Fibroblast of the aortic adventitia (primary cell): ENCODE measurements around the gene RBM46. TPM values are rescaled to one million over a fixed set of nuclear protein-coding genes. Genes with fewer than 3 reads are reported as not detected.
A peak's percentile ranks its signal among the peaks of the same experiment; 100 is the strongest.

ENCODE experiments used
- DNase-seq: peaks from one replicate; pipeline ENCODE4 v3.0.0-alpha.2; 2010; ENCODE audit warnings: low read depth
- H3K4me3 ChIP-seq: 2 replicates; pipeline ENCODE4 v1.5.1; 2011; ENCODE audit warnings: low read depth, mild to moderate bottlenecking, control low read depth, low read length, moderate library complexity
- total RNA-seq: library from RNA; depleted of rRNA; stranded (reverse); fragments of >200 nt; gene quantifications from 2 replicates; pipeline ENCODE4 v1.2.3, GENCODE V29; 2012; ENCODE audit warnings: low replicate concordance
- TF ChIP-seq, protein P1 (sequence below): IDR thresholded peaks from 2 replicates; pipeline ENCODE4 v1.5.1; 2011; ENCODE audit warnings: mild to moderate bottlenecking, low read length, control low read depth, inconsistent platforms; ENCODE audit not compliant: insufficient read depth

RBM46 gene, protein sequence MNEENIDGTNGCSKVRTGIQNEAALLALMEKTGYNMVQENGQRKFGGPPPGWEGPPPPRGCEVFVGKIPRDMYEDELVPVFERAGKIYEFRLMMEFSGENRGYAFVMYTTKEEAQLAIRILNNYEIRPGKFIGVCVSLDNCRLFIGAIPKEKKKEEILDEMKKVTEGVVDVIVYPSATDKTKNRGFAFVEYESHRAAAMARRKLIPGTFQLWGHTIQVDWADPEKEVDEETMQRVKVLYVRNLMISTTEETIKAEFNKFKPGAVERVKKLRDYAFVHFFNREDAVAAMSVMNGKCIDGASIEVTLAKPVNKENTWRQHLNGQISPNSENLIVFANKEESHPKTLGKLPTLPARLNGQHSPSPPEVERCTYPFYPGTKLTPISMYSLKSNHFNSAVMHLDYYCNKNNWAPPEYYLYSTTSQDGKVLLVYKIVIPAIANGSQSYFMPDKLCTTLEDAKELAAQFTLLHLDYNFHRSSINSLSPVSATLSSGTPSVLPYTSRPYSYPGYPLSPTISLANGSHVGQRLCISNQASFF
- total RNA-seq = 0.57 TPM in 1 of 2 replicates, not detected in the other

DNA sequence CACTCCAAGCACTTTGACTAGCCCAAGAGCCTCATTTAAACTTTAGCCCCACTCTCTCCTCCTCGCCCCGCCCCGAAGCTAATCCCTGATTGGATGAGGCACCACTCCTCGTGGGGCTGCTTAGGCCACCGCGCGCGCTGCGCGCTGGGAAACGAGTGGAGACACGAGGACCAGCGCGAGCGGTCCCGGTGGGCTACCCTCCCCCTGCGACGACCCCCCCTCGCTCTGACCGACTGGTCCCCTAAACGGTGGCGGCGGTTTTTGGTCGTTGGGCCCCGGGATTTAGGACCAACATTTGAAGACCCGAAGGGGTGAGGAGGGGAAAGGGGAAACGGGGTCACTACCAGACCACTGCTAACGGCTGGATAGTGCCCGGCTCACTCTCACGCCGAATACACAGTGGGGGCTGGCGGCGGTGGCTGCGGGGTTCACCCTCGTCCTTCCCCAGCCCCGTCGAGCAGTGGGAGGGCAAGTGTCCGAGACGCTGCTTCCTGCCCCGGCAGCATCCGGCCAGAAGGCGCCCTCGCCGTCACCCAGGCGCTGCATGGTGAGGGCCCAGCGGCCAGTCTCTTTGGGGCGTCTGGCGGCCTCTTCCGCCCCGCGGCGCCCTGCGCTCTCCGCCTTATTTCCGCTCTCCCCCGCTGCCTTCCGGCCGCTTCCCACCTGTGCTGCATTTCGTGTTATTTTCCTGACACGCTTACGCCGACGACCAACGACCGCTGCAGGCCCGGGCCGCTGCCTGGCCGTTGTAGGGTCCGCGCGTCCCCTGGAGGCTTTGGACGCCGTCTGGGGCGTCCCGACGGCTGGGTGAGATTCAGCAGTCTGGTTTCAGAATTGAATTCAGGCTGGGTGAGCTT is at the start of gene RBM46:
Gene RBM46, plus strand, starts transcription at position 147 of the 857 bp plus-strand sequence. CDS start 15,481 bp downstream, outside the sequence.
- H3K4me3 ChIP-seq = no peak within 1 kb of the TSS
- TF ChIP-seq, protein P1, sequence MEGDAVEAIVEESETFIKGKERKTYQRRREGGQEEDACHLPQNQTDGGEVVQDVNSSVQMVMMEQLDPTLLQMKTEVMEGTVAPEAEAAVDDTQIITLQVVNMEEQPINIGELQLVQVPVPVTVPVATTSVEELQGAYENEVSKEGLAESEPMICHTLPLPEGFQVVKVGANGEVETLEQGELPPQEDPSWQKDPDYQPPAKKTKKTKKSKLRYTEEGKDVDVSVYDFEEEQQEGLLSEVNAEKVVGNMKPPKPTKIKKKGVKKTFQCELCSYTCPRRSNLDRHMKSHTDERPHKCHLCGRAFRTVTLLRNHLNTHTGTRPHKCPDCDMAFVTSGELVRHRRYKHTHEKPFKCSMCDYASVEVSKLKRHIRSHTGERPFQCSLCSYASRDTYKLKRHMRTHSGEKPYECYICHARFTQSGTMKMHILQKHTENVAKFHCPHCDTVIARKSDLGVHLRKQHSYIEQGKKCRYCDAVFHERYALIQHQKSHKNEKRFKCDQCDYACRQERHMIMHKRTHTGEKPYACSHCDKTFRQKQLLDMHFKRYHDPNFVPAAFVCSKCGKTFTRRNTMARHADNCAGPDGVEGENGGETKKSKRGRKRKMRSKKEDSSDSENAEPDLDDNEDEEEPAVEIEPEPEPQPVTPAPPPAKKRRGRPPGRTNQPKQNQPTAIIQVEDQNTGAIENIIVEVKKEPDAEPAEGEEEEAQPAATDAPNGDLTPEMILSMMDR = no peak
- no peak for DNase-seq

DNA sequence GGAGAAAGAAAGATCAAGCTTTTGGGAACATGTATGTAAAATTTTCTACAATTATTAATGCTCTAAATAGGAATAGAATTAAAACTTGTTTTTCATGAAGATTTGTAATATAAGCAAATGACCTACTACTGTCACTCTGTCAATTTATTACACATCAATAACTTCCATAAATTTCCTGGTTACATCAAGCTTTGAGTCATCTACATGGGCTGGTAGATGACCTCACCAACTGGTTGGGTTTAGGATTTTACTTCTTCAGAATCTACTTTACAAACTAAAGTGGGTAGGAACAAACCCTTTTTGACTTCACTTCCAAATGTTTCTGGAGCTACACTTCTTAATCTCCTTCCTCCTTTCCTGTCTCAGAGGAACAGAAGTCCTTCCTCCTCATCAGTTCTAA is 49.3 kb upstream of the RBM46 start:
- no peak for DNase-seq
- TF ChIP-seq, protein P1 = no peak
- no peak overlapping the region for H3K4me3 ChIP-seq

DNA sequence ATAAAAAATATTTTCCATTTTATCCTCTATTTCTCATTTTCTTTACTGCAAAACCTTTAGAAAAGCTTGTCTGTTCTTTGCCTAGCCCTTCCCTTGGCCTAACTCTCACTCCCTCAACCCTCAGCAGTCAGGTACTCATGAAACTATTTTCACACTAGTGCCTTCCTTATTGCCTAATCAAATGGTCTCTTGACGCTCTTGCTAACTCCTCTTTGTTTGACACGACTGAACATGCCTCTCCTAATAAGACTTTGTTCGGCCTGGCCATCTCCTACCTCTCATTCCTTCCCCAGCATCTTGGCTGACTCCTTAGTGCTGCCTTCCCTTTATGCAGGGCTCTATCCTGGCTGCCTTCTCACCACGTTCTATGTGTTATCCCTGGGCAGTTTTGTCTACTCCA is 48.4 kb upstream of the RBM46 start:
- TF ChIP-seq, protein P1 = no peak
- H3K4me3 ChIP-seq = no peak overlapping the region
- no peak for DNase-seq

DNA sequence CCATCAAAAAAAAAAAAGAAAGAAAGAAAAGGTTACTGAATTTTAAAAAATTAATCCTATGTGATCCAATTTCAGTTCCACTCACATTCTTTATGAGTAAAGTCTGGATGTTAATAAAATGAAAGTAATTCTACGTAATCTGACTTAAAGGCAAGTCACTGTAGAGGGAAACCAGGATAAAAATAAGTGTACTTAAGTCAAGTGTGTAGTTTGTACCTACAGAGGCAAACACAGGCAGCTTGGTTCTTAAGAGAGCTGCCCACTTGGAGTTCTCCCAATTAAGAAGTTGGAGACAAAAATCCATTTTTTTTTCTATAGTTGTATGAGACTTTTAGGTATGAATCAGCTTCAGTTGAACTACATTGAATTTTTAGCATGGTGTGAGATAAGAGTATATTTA is 44.3 kb upstream of the RBM46 start:
- TF ChIP-seq, protein P1 = no peak
- H3K4me3 ChIP-seq = no peak overlapping the region
- peak; percentile 21 for DNase-seq

DNA sequence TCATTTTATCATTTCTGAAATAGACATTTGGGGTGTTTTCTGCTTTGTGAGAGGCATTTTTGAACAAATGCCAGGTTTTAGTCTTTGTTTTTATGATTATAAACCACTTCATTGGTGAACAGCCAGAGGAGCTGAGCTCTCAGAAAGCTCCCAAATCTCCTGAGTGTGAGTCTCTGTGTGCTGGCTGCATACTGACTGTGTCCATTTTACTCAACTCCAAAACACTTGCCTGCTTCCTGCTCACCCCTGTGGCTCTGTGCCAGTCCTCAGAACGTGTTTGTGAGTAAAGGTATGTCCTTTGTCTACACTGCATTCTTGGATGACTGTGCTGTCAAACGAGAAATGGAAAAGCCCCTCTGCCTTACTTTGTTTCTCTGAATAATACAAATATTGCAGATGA is 42.6 kb upstream of the RBM46 start:
- H3K4me3 ChIP-seq = no peak overlapping the region
- TF ChIP-seq, protein P1 = no peak
- peak; percentile 72 for DNase-seq

DNA sequence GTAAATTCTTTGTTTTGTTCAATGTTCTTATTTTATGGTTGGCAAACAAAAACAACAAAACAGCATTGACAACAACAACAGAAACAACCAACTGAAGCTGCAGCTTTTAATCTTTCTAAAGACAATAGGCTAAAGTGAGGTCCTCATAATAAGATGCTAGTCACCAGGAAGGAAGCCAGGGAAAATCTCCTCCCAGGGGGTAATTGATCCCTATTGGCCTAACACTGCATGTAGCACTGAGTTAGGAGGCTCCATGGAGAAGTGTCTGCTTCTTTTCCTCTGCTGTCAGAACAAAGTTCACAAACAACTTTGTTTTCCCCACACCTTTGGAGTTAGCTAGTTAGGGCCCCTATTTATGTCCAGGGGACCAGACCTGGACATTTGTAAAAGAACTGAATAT is 42.0 kb upstream of the RBM46 start:
- TF ChIP-seq, protein P1 = no peak
- no peak for DNase-seq
- no peak overlapping the region for H3K4me3 ChIP-seq
